ENCODE measurements around the gene SKA3. TPM values are rescaled to one million over a fixed set of nuclear protein-coding genes. Genes with fewer than 3 reads are reported as not detected.

The SKA3 gene
- total RNA-seq, 1 experiment from 2014 or later = 109 TPM

DNA sequence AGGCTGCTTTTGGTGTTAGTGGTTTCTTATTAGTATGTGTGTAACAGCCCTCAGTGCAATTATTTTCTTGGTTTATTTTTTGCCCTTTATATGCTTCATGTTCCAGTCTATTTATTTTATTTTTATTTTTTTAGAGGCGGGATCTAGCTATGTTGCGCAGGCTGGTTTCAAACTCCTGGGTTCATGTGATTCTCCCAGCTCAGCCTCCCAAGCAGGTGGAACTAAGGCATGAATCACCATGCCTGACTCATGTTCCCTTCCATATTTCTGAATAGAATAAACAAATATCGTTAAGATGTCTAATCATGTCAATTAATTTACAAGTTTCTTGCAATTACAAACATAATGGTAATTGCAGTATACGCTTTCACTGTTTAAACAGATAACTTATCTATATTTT lies 11.7 kb downstream of the SKA3 start:
- no peak for TF ChIP-seq EZH2 (IDR thresholded peaks at IDR 0.05; ENCODE audit: borderline replicate concordance, low read depth, low read length, poor library complexity, severe bottlenecking)
- TF ChIP-seq, protein P1, sequence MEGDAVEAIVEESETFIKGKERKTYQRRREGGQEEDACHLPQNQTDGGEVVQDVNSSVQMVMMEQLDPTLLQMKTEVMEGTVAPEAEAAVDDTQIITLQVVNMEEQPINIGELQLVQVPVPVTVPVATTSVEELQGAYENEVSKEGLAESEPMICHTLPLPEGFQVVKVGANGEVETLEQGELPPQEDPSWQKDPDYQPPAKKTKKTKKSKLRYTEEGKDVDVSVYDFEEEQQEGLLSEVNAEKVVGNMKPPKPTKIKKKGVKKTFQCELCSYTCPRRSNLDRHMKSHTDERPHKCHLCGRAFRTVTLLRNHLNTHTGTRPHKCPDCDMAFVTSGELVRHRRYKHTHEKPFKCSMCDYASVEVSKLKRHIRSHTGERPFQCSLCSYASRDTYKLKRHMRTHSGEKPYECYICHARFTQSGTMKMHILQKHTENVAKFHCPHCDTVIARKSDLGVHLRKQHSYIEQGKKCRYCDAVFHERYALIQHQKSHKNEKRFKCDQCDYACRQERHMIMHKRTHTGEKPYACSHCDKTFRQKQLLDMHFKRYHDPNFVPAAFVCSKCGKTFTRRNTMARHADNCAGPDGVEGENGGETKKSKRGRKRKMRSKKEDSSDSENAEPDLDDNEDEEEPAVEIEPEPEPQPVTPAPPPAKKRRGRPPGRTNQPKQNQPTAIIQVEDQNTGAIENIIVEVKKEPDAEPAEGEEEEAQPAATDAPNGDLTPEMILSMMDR (conservative IDR thresholded peaks at IDR 0.05; ENCODE audit: low read depth, low read length) = no peak
- POLR2A ChIA-PET (ENCODE audit: low non-redundant PET) = no interaction called here
- CTCF ChIA-PET = no interaction called here
- no peak overlapping the region for H3K4me3 ChIP-seq (ENCODE audit: low read depth, low read length, poor library complexity, severe bottlenecking)
- intact Hi-C loops (cut with micrococcal nuclease; ENCODE audit: unreplicated experiment) = no loop called here
- no peak overlapping the region for H3K27ac ChIP-seq (ENCODE audit: low read depth, low read length, poor library complexity, severe bottlenecking)
- peaks cover 85% of the 10 kb centered on the region for H3K36me3 ChIP-seq (ENCODE audit: insufficient read depth, low read length, poor library complexity, severe bottlenecking)
- BruUV-seq (replicated peaks) = no TSS peak
- H3K27me3 ChIP-seq (replicated peaks; ENCODE audit: insufficient read depth, low read depth, low read length, poor library complexity) = no peaks in the 10 kb centered on the region
- no peak for DNase-seq (ENCODE audit: low spot score)
- no peaks in the 10 kb centered on the region for H3K4me1 ChIP-seq (ENCODE audit: insufficient read depth, low read length, poor library complexity, severe bottlenecking)
- no peaks in the 10 kb centered on the region for H3K9me3 ChIP-seq (ENCODE audit: low read depth, low read length, poor library complexity, severe bottlenecking)

DNA sequence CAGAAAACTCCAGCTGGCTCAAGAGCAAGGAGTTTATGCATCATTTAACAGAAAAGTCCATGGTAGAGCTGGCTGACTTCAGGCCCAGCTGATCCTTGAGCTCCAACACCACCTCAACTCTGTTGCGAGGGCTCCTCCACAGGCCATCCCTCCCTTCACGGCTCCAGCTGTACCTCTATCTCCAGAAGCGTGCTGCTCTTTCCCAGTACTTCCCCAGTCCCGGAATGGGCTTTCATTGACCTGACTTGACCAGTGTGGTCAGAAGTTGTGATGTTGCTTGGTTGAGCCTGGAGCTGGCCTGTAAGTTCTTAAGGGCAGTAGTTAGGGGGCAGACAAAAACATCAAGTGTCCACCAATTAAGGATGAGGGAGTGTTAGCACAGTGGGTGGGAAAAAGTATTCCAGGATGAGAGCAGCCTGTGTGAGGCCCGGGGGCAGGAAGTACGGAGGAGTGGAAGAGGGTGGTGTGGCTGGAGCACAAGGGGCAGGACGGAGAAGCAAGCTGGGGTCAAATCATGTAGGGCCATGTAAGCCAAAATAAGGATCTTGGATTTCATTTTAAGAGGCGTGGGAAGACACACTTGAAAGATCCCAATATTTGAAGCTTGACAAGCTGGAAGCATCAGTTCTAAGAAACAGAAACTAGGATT lies 24.0 kb downstream of the SKA3 start:
- ChIA-PET CTCF (no interaction called here), POLR2A (ENCODE audit: low non-redundant PET) (interaction anchor here (0.7 kb wide), 1 partner anchor 13 kb away, joined by 5 read pairs; no protein-coding TSS in a partner anchor)
- Histone ChIP-seq H3K27me3 (replicated peaks; ENCODE audit: insufficient read depth, low read depth, low read length, poor library complexity) (no peaks in the 10 kb centered on the region), H3K4me1 (ENCODE audit: insufficient read depth, low read length, poor library complexity, severe bottlenecking) (peaks cover 18% of the 10 kb centered on the region), H3K36me3 (ENCODE audit: insufficient read depth, low read length, poor library complexity, severe bottlenecking) (peaks cover 48% of the 10 kb centered on the region), H3K27ac (ENCODE audit: low read depth, low read length, poor library complexity, severe bottlenecking) (no peak overlapping the region), H3K4me3 (ENCODE audit: low read depth, low read length, poor library complexity, severe bottlenecking) (no peak overlapping the region), H3K9me3 (ENCODE audit: low read depth, low read length, poor library complexity, severe bottlenecking) (no peaks in the 10 kb centered on the region)
- no peak for TF ChIP-seq EZH2 (IDR thresholded peaks at IDR 0.05; ENCODE audit: borderline replicate concordance, low read depth, low read length, poor library complexity, severe bottlenecking)
- TF ChIP-seq, protein P1 (conservative IDR thresholded peaks at IDR 0.05; ENCODE audit: low read depth, low read length) = no peak
- intact Hi-C loops (cut with micrococcal nuclease; ENCODE audit: unreplicated experiment) = no loop called here
- BruUV-seq (replicated peaks) = no TSS peak
- DNase-seq (ENCODE audit: low spot score) = no peak

DNA sequence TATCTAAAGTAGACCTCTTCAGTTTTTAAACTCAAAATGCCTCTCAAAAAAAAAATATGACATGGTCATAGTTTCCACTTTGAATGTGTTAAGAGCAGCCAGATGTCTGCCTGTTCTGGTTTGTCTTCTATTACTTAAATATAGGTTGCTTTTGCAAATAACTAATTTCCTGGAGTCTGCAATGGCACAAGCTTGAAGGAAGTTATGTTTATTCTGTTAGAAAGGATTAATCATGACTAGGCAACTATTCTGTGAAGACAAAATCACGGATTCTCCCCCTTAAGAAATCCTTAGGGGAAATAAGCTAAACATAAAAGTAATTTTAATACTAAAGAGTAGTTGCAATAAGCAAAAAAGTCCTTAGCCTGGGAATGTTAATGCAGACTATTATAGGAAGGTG lies 26.3 kb downstream of the SKA3 start:
- H3K27me3 ChIP-seq (replicated peaks; ENCODE audit: insufficient read depth, low read depth, low read length, poor library complexity) = no peaks in the 10 kb centered on the region
- no peaks in the 10 kb centered on the region for H3K9me3 ChIP-seq (ENCODE audit: low read depth, low read length, poor library complexity, severe bottlenecking)
- BruUV-seq (replicated peaks) = no TSS peak
- intact Hi-C loops (cut with micrococcal nuclease; ENCODE audit: unreplicated experiment) = no loop called here
- TF ChIP-seq, protein P1 (conservative IDR thresholded peaks at IDR 0.05; ENCODE audit: low read depth, low read length) = no peak
- no peak for TF ChIP-seq EZH2 (IDR thresholded peaks at IDR 0.05; ENCODE audit: borderline replicate concordance, low read depth, low read length, poor library complexity, severe bottlenecking)
- H3K36me3 ChIP-seq (ENCODE audit: insufficient read depth, low read length, poor library complexity, severe bottlenecking) = peaks cover 45% of the 10 kb centered on the region
- ChIA-PET CTCF (interaction anchor here (0.9 kb wide), 1 partner anchor 31 kb away, joined by 10 read pairs; no protein-coding TSS in a partner anchor), POLR2A (ENCODE audit: low non-redundant PET) (interaction anchor here (0.6 kb wide), 1 partner anchor 175 kb away, joined by 3 read pairs; no protein-coding TSS in a partner anchor)
- peaks cover 18% of the 10 kb centered on the region for H3K4me1 ChIP-seq (ENCODE audit: insufficient read depth, low read length, poor library complexity, severe bottlenecking)
- no peak for DNase-seq (ENCODE audit: low spot score)
- peak overlapping the region; percentile 53 for H3K27ac ChIP-seq (ENCODE audit: low read depth, low read length, poor library complexity, severe bottlenecking)
- H3K4me3 ChIP-seq (ENCODE audit: low read depth, low read length, poor library complexity, severe bottlenecking) = no peak overlapping the region
